MM.1S (cell line): Measurements from ENCODE around the gene ADAMTS12.

ENCODE experiments used
- DNase-seq: peaks from one replicate; pipeline ENCODE4 v3.0.0-alpha.2; 2015
- H2AFZ ChIP-seq: fragments of 300-600 bp; sonication (generic); 2 replicates; pipeline ENCODE4 v1.6.0; 2016; ENCODE audit warnings: antibody characterized with exemption, low read length
- H3F3A ChIP-seq: fragments of 300-600 bp; sonication (generic); 2 replicates; pipeline ENCODE4 v1.6.1; 2016; ENCODE audit warnings: mild to moderate bottlenecking, antibody characterized with exemption, low read length, moderate library complexity, mixed read lengths; ENCODE audit not compliant: insufficient read depth
- H3K27ac ChIP-seq: fragments of 300-600 bp; sonication (generic); 2 replicates; pipeline ENCODE4 v1.5.1; 2016; ENCODE audit warnings: mild to moderate bottlenecking, low read length
- H3K27me3 ChIP-seq: fragments of 300-600 bp; sonication (generic); replicated peaks from 2 replicates; pipeline ENCODE4 v1.6.0; 2016; ENCODE audit warnings: low read length; ENCODE audit not compliant: insufficient read depth
- H3K36me3 ChIP-seq: fragments of 300-600 bp; sonication (generic); replicated peaks from 2 replicates; pipeline ENCODE4 v1.6.1; 2016; ENCODE audit warnings: mild to moderate bottlenecking, low read length, mixed read lengths; ENCODE audit not compliant: insufficient read depth
- H3K4me1 ChIP-seq: fragments of 300-600 bp; sonication (generic); 2 replicates; pipeline ENCODE4 v1.6.1; 2016; ENCODE audit warnings: low read length, mixed read lengths
- H3K4me2 ChIP-seq: fragments of 300-600 bp; sonication (generic); 2 replicates; pipeline ENCODE4 v1.6.0; 2016; ENCODE audit warnings: low read depth, low read length
- H3K4me3 ChIP-seq: fragments of 300-600 bp; sonication (generic); 2 replicates; pipeline ENCODE4 v1.5.1; 2016; ENCODE audit warnings: low read length, mixed read lengths
- H3K79me2 ChIP-seq: fragments of 300-600 bp; sonication (generic); 2 replicates; pipeline ENCODE4 v1.6.1; 2016; ENCODE audit warnings: mixed run types, low read length, mixed read lengths
- H3K9ac ChIP-seq: fragments of 300-600 bp; sonication (generic); 2 replicates; pipeline ENCODE4 v1.6.1; 2016; ENCODE audit warnings: low read length, mixed read lengths
- H3K9me2 ChIP-seq: fragments of 300-600 bp; sonication (generic); replicated peaks from 2 replicates; pipeline ENCODE4 v1.6.1; 2016; ENCODE audit warnings: mild to moderate bottlenecking, low read length, mixed read lengths; ENCODE audit not compliant: insufficient read depth
- H3K9me3 ChIP-seq: fragments of 300-600 bp; sonication (generic); replicated peaks from 2 replicates; pipeline ENCODE4 v1.6.1; 2016; ENCODE audit warnings: mild to moderate bottlenecking, low read length, mixed read lengths; ENCODE audit not compliant: insufficient read depth
- H4K20me1 ChIP-seq: fragments of 300-600 bp; sonication (generic); 2 replicates; pipeline ENCODE4 v1.6.1; 2016; ENCODE audit warnings: mild to moderate bottlenecking, low read length, moderate library complexity, mixed read lengths; ENCODE audit not compliant: insufficient read depth
- CTCF ChIP-seq: fragments of 300-600 bp; sonication (generic); IDR thresholded peaks from 2 replicates; pipeline ENCODE4 v1.5.1; 2016; ENCODE audit warnings: antibody characterized with exemption, low read length, mixed read lengths
- EZH2 ChIP-seq: fragments of 300-600 bp; sonication (generic); optimal IDR thresholded peaks from 2 replicates; pipeline ENCODE3; 2017; ENCODE audit warnings: low read depth, mild to moderate bottlenecking, antibody characterized with exemption, low read length, mixed read lengths
- EZH2phosphoT487 ChIP-seq: fragments of 300-600 bp; sonication (generic); IDR thresholded peaks from 2 replicates; pipeline ENCODE4 v1.6.1; 2018; ENCODE audit warnings: antibody characterized with exemption, low read length

Gene ADAMTS12

GRCh38 chr5:33576726-33577590 lies 314.8 kb downstream of the ADAMTS12 start:
- Histone ChIP-seq H3K27me3 (no peaks in the 10 kb centered on the region), H2AFZ (no peak overlapping the region), H3F3A (no peaks in the 10 kb centered on the region), H3K9me2 (no peaks in the 10 kb centered on the region), H3K4me1 (no peaks in the 10 kb centered on the region), H3K79me2 (no peaks in the 10 kb centered on the region), H3K4me3 (no peak overlapping the region), H4K20me1 (no peaks in the 10 kb centered on the region), H3K4me2 (no peak overlapping the region), H3K27ac (no peak overlapping the region), H3K9ac (no peak overlapping the region), H3K9me3 (no peaks in the 10 kb centered on the region), H3K36me3 (no peaks in the 10 kb centered on the region)
- TF ChIP-seq CTCF (no peak), EZH2phosphoT487 (no peak), EZH2 (no peak)
- no peak for DNase-seq

- H3K27me3 ChIP-seq = no peaks in the 10 kb centered on the region
- no peaks in the 10 kb centered on the region for H3K9me2 ChIP-seq
- H3K4me2 ChIP-seq = no peak overlapping the region
- H3K4me1 ChIP-seq = no peaks in the 10 kb centered on the region
- no peak overlapping the region for H3K4me3 ChIP-seq
- H4K20me1 ChIP-seq = no peaks in the 10 kb centered on the region
- H3K27ac ChIP-seq = no peak overlapping the region
- TF ChIP-seq CTCF (no peak), EZH2 (no peak), EZH2phosphoT487 (no peak)
- no peaks in the 10 kb centered on the region for H3K79me2 ChIP-seq
- no peaks in the 10 kb centered on the region for H3F3A ChIP-seq
- H3K9me3 ChIP-seq = no peaks in the 10 kb centered on the region
- no peaks in the 10 kb centered on the region for H3K36me3 ChIP-seq
- no peak overlapping the region for H3K9ac ChIP-seq
- H2AFZ ChIP-seq = no peak overlapping the region
- no peak for DNase-seq
Observed at GRCh38 chr5:33565324-33565723, 326.5 kb downstream of the ADAMTS12 start.

GRCh38 chr5:33563983-33564908 lies 327.5 kb downstream of the ADAMTS12 start:
- H2AFZ ChIP-seq = no peak overlapping the region
- no peaks in the 10 kb centered on the region for H3K36me3 ChIP-seq
- H3K9ac ChIP-seq = no peak overlapping the region
- no peak overlapping the region for H3K27ac ChIP-seq
- no peak overlapping the region for H3K4me3 ChIP-seq
- H3F3A ChIP-seq = no peaks in the 10 kb centered on the region
- no peaks in the 10 kb centered on the region for H3K79me2 ChIP-seq
- DNase-seq = no peak
- H3K9me3 ChIP-seq = no peaks in the 10 kb centered on the region
- TF ChIP-seq EZH2 (no peak), CTCF (no peak), EZH2phosphoT487 (no peak)
- H3K4me1 ChIP-seq = no peaks in the 10 kb centered on the region
- no peak overlapping the region for H3K4me2 ChIP-seq
- H3K9me2 ChIP-seq = no peaks in the 10 kb centered on the region
- no peaks in the 10 kb centered on the region for H3K27me3 ChIP-seq
- H4K20me1 ChIP-seq = no peaks in the 10 kb centered on the region
